Fibroblast of gingiva (primary cell): ENCODE measurements around the gene MYO5B.
"Not testable (repeated sequence)": the region's sequence is repeated elsewhere in the genome, so short reads cannot be mapped to it uniquely, and the experiment has no call there.

Source experiments
- DNase-seq: peaks from one replicate; pipeline ENCODE4 v3.0.0-alpha.2; 2011; ENCODE audit warnings: low read depth

MYO5B gene

DNA sequence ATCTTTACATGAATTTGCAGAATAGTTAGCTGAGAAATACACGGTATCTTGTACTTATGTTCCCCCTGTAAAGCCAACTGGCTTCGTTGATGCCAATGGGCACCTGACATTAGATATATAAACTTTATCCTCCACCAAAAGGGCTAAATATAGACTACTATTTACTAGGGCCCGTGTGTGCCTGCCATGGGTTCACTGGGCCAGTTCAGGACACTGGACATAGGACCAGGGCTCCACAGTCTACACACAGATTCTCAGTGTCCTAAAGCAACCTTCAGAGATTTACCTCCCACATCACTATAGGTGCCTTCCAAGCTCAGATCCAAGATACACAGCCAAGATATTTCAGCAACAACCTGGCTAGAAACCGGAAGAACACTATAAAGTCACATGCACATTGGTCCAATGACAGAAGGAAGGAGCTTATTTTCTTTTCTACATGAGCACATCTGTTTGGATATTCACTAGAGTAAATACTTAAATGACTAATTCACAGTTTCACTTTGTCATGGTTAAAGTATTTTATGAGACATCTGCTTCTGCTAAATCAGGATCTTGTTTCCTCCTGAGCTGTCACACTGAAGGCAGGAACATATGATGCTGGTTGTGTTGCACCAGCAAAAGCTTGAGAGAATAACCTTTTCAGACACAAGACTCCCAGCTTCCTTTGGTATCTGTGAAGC, 95.1 kb downstream of the MYO5B start:
- DNase-seq, result peak; percentile 55

- DNase-seq, result peak; percentile 18
Observed at GRCh38 chr18:50097702-50098101, 97.2 kb downstream of the MYO5B start.

GRCh38 chr18:50096766-50097435, 98.0 kb downstream of the MYO5B start:
- DNase-seq, result no peak

DNA sequence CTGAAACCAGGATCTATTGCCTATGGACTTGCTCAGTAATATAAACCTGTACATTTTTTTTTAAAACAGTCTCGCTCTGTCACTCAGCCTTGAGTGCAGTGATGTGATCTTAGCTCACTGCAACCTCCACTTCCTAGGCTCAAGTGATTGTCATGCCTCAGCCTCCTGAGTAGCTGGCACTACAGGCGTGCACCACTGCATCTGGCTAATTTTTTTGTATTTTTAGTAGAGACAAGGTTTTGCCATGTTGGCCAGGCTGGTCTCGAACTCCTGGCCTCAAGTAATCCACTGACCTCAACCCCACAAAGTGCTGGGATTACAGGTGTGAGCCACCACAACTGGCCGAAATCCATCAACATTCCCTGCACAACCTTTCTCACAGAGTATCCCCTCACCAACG, 100.2 kb downstream of the MYO5B start:
- DNase-seq, result not testable (repeated sequence)

DNA sequence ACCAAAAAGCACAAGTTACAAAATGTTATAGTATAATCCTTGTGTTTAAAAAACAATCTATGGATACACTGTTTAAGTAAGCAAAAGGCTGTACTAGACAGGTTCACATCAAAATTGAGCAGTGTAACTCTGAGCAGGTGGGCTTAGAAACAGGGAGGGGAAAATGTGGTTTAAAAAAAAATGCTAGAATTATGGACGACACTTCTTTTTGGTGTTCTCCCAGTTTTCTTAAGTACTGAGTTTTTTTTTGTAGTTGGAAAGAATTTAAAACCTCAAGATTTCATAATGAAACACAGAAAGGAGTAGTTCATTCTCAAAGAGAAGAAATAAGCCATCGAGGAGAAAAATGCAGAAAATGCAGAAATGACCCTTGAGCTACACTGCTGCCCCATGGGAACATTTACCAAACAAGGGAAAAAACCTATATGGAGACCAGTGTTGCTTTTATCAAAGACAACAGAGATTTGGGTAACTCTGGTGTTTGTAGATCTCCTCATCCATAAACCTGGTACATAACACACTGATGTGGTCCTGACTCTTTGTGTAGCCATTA, 100.7 kb downstream of the MYO5B start:
- DNase-seq, result no peak

GRCh38 chr18:50093366-50094064, 101.4 kb downstream of the MYO5B start:
- DNase-seq, result no peak

GRCh38 chr18:50092245-50092805, 102.6 kb downstream of the MYO5B start:
- DNase-seq, result no peak

DNA sequence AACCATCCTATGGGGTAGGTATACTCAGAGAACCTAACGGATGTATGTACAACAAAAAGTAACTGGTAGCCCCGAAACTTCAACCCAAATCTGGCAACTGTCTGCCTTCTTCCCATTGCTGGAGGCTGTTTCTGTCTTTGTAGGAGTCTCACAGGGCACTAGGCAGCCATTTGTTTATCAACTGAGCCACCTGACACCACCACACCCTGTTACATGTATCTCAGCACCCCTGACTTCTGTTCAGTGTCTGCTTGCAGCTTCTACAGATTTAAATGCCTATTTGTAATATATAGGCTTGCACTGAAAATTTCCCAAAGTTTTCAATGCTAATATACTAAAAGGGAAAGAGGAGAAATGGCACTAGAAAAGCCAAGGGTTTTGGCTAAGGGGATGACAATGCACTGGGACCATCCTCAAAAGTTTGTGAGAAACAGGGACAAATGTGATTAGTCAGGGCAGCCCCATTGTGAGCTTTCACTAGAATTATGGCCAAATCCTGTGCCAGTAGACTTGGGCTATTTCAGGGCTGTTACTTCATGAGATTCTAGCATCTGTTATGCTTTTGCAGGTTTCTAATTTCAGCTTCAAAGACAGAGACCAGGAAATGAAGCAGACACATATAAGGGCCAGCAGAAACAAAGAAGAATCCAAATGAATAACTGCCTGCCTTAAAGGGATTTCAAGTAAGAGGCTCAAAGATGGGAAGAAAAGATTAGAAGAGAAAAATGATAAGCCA, 103.3 kb downstream of the MYO5B start:
- DNase-seq, result peak; percentile 2

DNA sequence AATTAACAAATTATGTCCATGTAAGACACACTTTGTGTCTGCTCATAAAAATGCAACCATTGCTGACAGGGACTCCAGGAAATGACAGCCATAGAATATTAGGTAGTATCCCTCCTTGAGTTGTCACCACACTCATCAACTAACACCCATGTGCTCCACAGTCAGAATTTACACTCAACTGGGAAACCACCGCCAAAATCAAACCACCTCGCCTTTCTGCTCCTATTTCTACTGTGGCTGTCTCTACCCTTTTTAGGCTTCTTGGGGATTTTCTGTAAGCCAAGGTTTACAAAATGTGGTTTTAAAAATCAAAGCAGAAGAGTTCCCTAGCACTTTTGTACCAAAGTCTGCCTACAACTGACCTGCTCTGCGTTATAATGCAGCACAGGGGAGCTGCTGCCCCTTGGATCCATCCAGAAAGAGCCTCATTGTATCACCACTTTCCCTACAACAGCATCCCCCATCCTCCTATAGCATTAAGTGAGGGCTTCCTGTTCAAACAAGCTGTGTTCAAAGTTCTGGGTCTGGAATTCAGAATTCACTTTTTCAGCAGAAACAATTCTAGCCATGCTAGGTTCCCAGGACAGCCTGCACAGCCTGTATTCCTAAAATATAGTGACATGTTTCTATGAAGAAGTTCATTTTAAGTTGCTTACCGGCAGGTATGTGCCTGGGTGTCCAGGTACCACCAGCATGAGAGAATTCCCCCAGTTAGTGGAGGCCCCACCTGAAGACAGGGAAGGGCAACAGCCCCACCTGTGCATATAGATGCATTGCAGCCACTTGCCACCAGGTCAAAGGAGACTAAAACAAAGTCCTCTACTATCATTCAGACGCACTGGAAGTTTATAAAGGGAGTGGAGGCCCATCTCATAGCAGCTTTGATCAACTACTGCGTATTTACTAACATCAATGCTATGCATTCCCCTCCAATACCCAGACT, 104.3 kb downstream of the MYO5B start:
- DNase-seq, result no peak

DNA sequence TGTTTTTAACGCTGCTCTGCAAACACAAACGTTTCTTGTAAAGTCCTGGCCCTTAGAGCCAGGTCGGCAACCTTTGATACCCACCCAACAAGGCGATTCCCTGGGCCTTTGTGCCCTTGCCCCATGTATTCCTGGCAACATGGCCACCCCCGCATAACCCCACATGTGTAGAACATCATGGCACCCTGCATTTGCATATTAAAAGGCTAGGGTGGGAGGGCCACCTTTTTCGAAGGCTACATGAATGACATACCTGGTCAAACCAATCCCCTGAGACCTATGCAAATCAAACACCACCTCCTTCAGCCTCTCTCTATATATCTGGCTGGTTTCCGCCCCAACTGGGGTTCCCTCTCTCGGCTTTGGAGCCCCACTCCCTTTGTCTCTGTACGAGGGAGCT, 105.2 kb downstream of the MYO5B start:
- no peak for DNase-seq

GRCh38 chr18:50083708-50084107, 111.2 kb downstream of the MYO5B start:
- no peak for DNase-seq

DNA sequence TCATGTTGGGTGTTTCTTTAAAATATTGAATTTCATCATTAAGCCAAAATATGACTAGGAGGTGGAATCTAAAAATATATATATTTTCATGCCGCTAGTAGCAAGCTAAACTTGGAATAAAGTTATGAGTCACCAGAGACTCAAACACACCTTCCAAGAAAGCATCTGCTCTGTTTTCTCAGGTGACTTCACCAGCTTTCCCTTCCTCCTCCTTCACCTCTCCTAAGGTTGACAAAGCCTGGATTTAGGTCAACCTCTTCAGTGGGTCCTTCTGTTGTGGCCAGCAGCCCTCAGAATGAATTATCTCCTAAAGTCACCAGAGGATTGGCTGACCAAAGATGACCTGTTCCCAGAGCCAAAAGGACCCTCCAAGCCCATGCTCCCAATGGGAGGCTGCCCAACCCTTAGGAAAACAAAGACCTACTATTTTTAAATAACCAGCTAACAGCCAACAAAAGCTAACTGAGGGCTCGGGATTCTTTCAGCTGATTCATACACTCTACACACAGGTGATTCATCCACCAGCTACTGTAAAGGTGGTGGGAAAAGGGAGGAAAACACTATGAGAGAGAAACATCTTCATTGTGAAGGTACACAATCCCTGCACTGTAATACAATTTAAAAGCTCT, 113.9 kb downstream of the MYO5B start:
- DNase-seq, result no peak

DNA sequence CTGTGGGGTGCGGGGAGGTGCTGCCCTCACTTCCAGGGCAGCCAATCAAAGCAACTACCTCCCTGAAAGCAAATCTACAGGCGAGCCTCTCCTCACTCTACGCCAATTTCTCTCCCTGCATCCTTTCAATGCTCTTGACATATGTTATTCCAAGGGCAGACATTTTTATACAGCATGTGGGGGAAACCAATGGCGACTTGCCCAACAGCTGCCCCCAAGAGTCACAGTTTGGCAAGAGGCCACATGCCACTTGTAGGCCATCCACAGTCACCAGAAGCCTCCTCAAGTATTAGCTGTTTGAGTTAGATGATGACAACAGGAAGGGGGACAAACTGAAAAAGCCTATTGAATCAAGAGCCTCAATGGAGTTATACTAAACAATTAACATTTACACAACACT, 114.6 kb downstream of the MYO5B start:
- DNase-seq, result no peak

GRCh38 chr18:50079571-50080295, 115.2 kb downstream of the MYO5B start:
- DNase-seq, result no peak

- DNase-seq, result no peak
Observed at GRCh38 chr18:50076277-50076676, 118.7 kb downstream of the MYO5B start.

DNA sequence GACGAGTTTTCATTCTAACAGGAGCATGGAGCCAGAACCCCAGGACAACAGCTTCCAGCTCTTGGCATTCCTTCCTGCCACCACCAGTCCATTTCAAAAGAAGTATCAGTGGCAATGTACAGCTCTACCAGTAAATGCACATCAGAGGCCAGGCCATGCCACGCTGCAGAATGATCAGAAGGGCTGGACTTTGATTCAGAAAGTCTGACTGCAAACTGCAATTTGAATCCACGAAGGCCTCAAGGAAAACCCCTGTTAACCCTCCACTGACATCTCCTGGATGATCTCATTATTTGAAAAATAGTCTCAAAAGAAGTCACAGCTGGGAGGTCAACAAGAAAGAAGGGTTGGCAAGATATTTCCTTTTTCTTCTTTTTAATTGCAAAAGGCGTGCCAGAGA, 119.2 kb downstream of the MYO5B start:
- DNase-seq, result no peak

GRCh38 chr18:50074404-50074803, 120.5 kb downstream of the MYO5B start:
- no peak for DNase-seq

DNA sequence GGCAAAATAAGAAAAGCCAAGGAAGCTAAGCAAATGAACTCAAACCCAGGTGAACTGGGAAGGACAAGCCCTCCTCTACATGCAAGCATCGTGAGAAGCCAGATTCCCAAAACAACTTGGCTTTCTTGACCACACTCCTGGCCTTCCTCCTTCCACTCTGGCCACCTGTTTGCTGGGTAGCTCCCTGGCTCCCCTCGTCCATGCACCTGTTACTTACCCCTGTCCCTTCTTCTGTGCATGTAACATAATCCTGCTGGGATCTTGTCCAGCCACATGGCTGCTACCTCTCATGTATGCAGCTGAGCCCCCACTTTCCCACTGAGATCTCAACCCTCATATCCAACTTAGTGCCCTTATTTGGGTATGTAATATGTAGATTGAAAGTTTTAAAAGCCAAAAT, 121.6 kb downstream of the MYO5B start:
- no peak for DNase-seq

DNA sequence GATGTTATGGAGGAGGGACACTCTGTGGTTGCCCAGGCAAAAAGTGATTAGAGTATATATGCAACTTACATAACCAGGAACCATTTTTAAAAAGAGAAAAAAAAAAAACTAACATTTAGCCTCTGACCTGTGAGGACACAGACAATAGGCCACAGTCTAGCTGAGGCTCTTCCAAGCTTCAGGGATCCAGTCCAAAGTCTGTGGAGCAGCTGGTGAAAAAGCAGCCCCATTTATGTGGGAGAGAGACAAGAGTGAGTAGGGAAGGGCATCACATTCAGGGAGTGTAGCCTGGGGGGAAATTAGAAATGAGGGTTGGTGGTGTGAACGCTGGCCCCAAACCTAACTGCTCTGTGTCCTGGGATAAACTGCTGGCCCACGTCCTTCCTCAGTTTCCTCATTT, 122.8 kb downstream of the MYO5B start:
- no peak for DNase-seq

DNA sequence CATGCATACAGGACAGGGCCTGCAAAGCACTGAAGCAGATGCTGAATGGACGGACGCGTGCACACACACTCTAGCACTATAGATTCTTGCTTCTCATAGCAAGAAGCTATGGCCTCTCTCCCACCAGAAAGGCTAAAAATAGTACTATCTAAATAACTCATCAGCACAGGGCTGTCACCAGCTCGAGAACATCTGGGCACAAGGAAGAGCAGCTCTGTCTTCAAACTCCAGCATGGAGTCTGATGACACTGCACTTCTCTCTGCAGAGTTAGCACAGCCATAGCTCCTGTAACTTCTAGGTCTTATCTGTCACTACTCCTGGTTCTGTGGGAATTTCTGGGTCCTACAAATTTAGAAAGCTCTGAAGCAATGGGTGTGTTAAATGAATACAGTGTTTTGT, 123.5 kb downstream of the MYO5B start:
- DNase-seq, result no peak
